ENCODE results near the gene ATG5. TPM values are rescaled to one million over a fixed set of nuclear protein-coding genes. Genes with fewer than 3 reads are reported as not detected.
A peak's percentile ranks its signal among the peaks of the same experiment; 100 is the strongest.

Gene ATG5
- total RNA-seq, 3 donors from 2014 or later (not counting 1 experiment from before 2014, with no cell fraction given): 27.5 to 39.0 (median 35.4) TPM

GRCh38 chr6:106187424-106187982 is 138.1 kb downstream of the ATG5 start:
- peak in 1 of 3 donors; percentile 55 for ATAC-seq
- H3K36me3 Mint-ChIP-seq: no peaks in the 10 kb centered on the region
- Histone ChIP-seq H3K27me3 (ENCODE audit: control insufficient read depth, insufficient read depth, low read length) (no peaks in the 10 kb centered on the region), H3K9me3 (ENCODE audit: control insufficient read depth, insufficient read depth, low read length) (no peaks in the 10 kb centered on the region), H3K27ac (ENCODE audit: low read length) (no peak overlapping the region), H3K4me3 (ENCODE audit: low read length) (no peak overlapping the region), H3K4me1 (ENCODE audit: control insufficient read depth, insufficient read depth, low read length) (peaks cover 4% of the 10 kb centered on the region), H3K36me3 (ENCODE audit: control insufficient read depth, insufficient read depth, low read length) (no peaks in the 10 kb centered on the region)
- whole genome bisulfite sequencing (ENCODE audit: insufficient coverage): 80% methylated on average over 1 of the region's 1 CpG
- no peaks in the 10 kb centered on the region for H3K9me3 Mint-ChIP-seq
- peak in 1 of 2 donors; percentile 16 for DNase-seq
- peaks cover 13% of the 10 kb centered on the region in 2 donors for H3K4me1 Mint-ChIP-seq
- H3K27ac Mint-ChIP-seq: peak overlapping the region in 1 of 2 donors; percentile 58
- TF ChIP-seq CTCF (IDR thresholded peaks at IDR 0.05): no peak
- no peak overlapping the region for H3K4me3 Mint-ChIP-seq
- intact Hi-C loops (cut with micrococcal nuclease): no loop called here
- H3K27me3 Mint-ChIP-seq (ENCODE audit: low read depth in 2 of 2): no peaks in the 10 kb centered on the region

- Mint-ChIP-seq H3K27ac (no peak overlapping the region), H3K4me1 (peaks cover 13 to 18% of the 10 kb centered on the region in 2 donors), H3K36me3 (no peaks in the 10 kb centered on the region), H3K4me3 (no peak overlapping the region), H3K9me3 (no peaks in the 10 kb centered on the region), H3K27me3 (ENCODE audit: low read depth in 2 of 2) (no peaks in the 10 kb centered on the region)
- WGBS (ENCODE audit: insufficient coverage): 100% methylated on average over 1 of the region's 2 CpGs
- H3K27ac ChIP-seq (ENCODE audit: low read length): no peak overlapping the region
- peaks cover 4% of the 10 kb centered on the region for H3K4me1 ChIP-seq (ENCODE audit: control insufficient read depth, insufficient read depth, low read length)
- intact Hi-C loops (cut with micrococcal nuclease): no loop called here
- ATAC-seq (no peak), DNase-seq (no peak)
- H3K36me3 ChIP-seq (ENCODE audit: control insufficient read depth, insufficient read depth, low read length): no peaks in the 10 kb centered on the region
- H3K9me3 ChIP-seq (ENCODE audit: control insufficient read depth, insufficient read depth, low read length): no peaks in the 10 kb centered on the region
- TF ChIP-seq CTCF (IDR thresholded peaks at IDR 0.05): no peak
- no peak overlapping the region for H3K4me3 ChIP-seq (ENCODE audit: low read length)
- H3K27me3 ChIP-seq (ENCODE audit: control insufficient read depth, insufficient read depth, low read length): no peaks in the 10 kb centered on the region
These were observed 138.8 kb downstream of the ATG5 start for GRCh38 chr6:106186714-106187113.

- H3K4me3 Mint-ChIP-seq: no peak overlapping the region
- no peak for TF ChIP-seq CTCF (IDR thresholded peaks at IDR 0.05)
- no peaks in the 10 kb centered on the region for H3K36me3 ChIP-seq (ENCODE audit: control insufficient read depth, insufficient read depth, low read length)
- H3K27me3 ChIP-seq (ENCODE audit: control insufficient read depth, insufficient read depth, low read length): no peaks in the 10 kb centered on the region
- ATAC-seq (no peak), DNase-seq (peak in 1 of 2 donors; percentile 28)
- no peaks in the 10 kb centered on the region for H3K9me3 ChIP-seq (ENCODE audit: control insufficient read depth, insufficient read depth, low read length)
- no peaks in the 10 kb centered on the region for H3K36me3 Mint-ChIP-seq
- 54% methylated on average over 3 of the region's 3 CpGs for WGBS (ENCODE audit: insufficient coverage)
- H3K4me1 ChIP-seq (ENCODE audit: control insufficient read depth, insufficient read depth, low read length): peaks cover 4% of the 10 kb centered on the region
- H3K4me3 ChIP-seq (ENCODE audit: low read length): no peak overlapping the region
- intact Hi-C loops (cut with micrococcal nuclease): no loop called here
- peaks cover 13 to 18% of the 10 kb centered on the region in 2 donors for H3K4me1 Mint-ChIP-seq
- no peak overlapping the region for H3K27ac Mint-ChIP-seq
- H3K27me3 Mint-ChIP-seq (ENCODE audit: low read depth in 2 of 2): no peaks in the 10 kb centered on the region
- H3K27ac ChIP-seq (ENCODE audit: low read length): no peak overlapping the region
- H3K9me3 Mint-ChIP-seq: no peaks in the 10 kb centered on the region
These were observed 139.4 kb downstream of the ATG5 start for GRCh38 chr6:106186172-106186571.

- H3K27ac Mint-ChIP-seq: no peak overlapping the region
- H3K4me1 Mint-ChIP-seq: peaks cover 13 to 18% of the 10 kb centered on the region in 2 donors
- no CpG with 5 or more reads among the region's 2 CpGs for WGBS (ENCODE audit: insufficient coverage)
- H3K36me3 Mint-ChIP-seq: no peaks in the 10 kb centered on the region
- H3K9me3 Mint-ChIP-seq: no peaks in the 10 kb centered on the region
- H3K9me3 ChIP-seq (ENCODE audit: control insufficient read depth, insufficient read depth, low read length): no peaks in the 10 kb centered on the region
- TF ChIP-seq CTCF (IDR thresholded peaks at IDR 0.05): no peak
- no peaks in the 10 kb centered on the region for H3K36me3 ChIP-seq (ENCODE audit: control insufficient read depth, insufficient read depth, low read length)
- H3K27me3 ChIP-seq (ENCODE audit: control insufficient read depth, insufficient read depth, low read length): no peaks in the 10 kb centered on the region
- peaks cover 4% of the 10 kb centered on the region for H3K4me1 ChIP-seq (ENCODE audit: control insufficient read depth, insufficient read depth, low read length)
- intact Hi-C loops (cut with micrococcal nuclease): no loop called here
- no peak overlapping the region for H3K27ac ChIP-seq (ENCODE audit: low read length)
- H3K27me3 Mint-ChIP-seq (ENCODE audit: low read depth in 2 of 2): no peaks in the 10 kb centered on the region
- H3K4me3 ChIP-seq (ENCODE audit: low read length): no peak overlapping the region
- ATAC-seq (no peak), DNase-seq (no peak)
- H3K4me3 Mint-ChIP-seq: no peak overlapping the region
These were observed 139.9 kb downstream of the ATG5 start for GRCh38 chr6:106185615-106186014.
